ENCODE results near the gene BAZ2B. TPM values are rescaled to one million over a fixed set of nuclear protein-coding genes. Genes with fewer than 3 reads are reported as not detected.

The BAZ2B gene
- total and polyA plus RNA-seq, 2 experiments from 2014 or later, result 51.7 to 62.9 TPM

DNA sequence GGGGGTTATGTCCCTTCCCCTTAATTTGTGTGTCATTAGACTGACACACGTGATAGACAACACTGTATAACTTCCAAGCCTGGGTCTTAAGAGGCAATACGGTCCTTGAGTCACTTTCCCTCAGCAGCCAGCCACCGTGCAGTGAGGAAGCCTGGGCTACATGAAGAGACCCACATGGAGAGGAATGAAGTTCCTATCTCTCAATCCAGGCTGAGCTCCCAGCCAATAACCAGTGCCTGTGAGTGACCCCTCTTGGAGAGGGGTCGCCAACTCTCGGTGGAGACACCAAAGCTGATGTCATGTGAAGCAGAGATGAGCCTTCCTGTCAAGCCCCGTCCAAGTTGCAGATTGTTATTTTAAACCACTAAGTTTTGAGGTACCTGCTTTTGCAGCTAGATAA lies 324.2 kb downstream of the BAZ2B start (continued):
- TF ChIP-seq, protein P1, sequence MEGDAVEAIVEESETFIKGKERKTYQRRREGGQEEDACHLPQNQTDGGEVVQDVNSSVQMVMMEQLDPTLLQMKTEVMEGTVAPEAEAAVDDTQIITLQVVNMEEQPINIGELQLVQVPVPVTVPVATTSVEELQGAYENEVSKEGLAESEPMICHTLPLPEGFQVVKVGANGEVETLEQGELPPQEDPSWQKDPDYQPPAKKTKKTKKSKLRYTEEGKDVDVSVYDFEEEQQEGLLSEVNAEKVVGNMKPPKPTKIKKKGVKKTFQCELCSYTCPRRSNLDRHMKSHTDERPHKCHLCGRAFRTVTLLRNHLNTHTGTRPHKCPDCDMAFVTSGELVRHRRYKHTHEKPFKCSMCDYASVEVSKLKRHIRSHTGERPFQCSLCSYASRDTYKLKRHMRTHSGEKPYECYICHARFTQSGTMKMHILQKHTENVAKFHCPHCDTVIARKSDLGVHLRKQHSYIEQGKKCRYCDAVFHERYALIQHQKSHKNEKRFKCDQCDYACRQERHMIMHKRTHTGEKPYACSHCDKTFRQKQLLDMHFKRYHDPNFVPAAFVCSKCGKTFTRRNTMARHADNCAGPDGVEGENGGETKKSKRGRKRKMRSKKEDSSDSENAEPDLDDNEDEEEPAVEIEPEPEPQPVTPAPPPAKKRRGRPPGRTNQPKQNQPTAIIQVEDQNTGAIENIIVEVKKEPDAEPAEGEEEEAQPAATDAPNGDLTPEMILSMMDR (conservative IDR thresholded peaks at IDR 0.05; ENCODE audit: low read depth in 2 of 2), result no peak
- TF ChIP-seq ZNF331 (CRISPR knock-in tag; IDR thresholded peaks at IDR 0.05; ENCODE audit: low read depth) (no peak), EZH2phosphoT487 (IDR thresholded peaks at IDR 0.05; ENCODE audit: unreplicated experiment) (no peak)

DNA sequence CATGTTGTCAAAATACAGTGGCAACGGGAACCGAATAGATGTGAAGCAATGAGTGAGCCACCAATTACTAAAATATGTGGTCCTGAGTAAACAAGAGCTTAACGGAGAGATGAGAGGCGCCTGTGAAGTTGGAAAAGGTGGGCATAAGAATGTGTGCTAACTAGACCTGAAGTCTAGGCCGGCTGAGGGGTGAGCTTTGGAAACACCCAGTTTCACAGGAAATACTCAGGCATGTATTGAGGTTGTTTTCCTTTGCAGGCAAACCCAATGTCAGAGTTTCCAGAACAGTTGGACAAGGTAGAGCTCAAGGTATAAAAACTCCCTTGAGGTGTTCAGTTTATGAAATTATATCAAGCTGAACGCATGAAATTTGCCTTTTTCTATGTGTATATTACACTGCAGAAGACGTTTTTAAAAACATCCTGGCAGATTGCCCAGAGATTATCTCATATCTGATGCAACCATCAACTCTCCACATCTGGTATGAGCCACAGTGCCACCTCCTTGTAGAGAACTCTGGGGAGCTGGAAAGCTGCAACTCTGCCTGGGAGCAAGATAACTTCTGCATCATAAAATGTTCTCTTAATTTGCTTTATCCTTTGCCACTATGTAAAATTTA lies 325.9 kb downstream of the BAZ2B start:
- Histone ChIP-seq H3K4me3 (no peak overlapping the region), H3K36me3 (ENCODE audit: insufficient read depth) (no peaks in the 10 kb centered on the region), H3K79me2 (replicated peaks; ENCODE audit: insufficient read depth) (no peaks in the 10 kb centered on the region; the same call in 1 of the 2 replicates), H2AFZ (peak overlapping the region; percentile 69; the same call in 1 of the 2 replicates), H3K4me2 (no peak overlapping the region), H3F3A (replicated peaks; ENCODE audit: low read depth) (0 out of 2 replicates have a peak, but pooled peaks cover 4% of the 10 kb centered on the region), H3K9me2 (ENCODE audit: insufficient read depth) (no peaks in the 10 kb centered on the region), H4K20me1 (replicated peaks; ENCODE audit: insufficient read depth) (no peaks in the 10 kb centered on the region), H3K4me1 (ENCODE audit: insufficient read depth) (no peaks in the 10 kb centered on the region; the same call in 1 of the 2 replicates), H3K27ac (ENCODE audit: low read depth) (no peak overlapping the region), H3K27me3 (ENCODE audit: insufficient read depth) (no peaks in the 10 kb centered on the region)
- Mint-ChIP-seq H3K9me3 (no peaks in the 10 kb centered on the region), H3K36me3 (ENCODE audit: low read depth) (no peaks in the 10 kb centered on the region), H3K4me1 (peaks cover 11% of the 10 kb centered on the region; the same call in 2 of the 3 replicates), H3K27me3 (ENCODE audit: insufficient read depth, low read depth, poor library complexity) (peaks cover 11% of the 10 kb centered on the region), H3K27ac (no peak overlapping the region), H3K4me3 (no peak overlapping the region)
- TF ChIP-seq, protein P2, sequence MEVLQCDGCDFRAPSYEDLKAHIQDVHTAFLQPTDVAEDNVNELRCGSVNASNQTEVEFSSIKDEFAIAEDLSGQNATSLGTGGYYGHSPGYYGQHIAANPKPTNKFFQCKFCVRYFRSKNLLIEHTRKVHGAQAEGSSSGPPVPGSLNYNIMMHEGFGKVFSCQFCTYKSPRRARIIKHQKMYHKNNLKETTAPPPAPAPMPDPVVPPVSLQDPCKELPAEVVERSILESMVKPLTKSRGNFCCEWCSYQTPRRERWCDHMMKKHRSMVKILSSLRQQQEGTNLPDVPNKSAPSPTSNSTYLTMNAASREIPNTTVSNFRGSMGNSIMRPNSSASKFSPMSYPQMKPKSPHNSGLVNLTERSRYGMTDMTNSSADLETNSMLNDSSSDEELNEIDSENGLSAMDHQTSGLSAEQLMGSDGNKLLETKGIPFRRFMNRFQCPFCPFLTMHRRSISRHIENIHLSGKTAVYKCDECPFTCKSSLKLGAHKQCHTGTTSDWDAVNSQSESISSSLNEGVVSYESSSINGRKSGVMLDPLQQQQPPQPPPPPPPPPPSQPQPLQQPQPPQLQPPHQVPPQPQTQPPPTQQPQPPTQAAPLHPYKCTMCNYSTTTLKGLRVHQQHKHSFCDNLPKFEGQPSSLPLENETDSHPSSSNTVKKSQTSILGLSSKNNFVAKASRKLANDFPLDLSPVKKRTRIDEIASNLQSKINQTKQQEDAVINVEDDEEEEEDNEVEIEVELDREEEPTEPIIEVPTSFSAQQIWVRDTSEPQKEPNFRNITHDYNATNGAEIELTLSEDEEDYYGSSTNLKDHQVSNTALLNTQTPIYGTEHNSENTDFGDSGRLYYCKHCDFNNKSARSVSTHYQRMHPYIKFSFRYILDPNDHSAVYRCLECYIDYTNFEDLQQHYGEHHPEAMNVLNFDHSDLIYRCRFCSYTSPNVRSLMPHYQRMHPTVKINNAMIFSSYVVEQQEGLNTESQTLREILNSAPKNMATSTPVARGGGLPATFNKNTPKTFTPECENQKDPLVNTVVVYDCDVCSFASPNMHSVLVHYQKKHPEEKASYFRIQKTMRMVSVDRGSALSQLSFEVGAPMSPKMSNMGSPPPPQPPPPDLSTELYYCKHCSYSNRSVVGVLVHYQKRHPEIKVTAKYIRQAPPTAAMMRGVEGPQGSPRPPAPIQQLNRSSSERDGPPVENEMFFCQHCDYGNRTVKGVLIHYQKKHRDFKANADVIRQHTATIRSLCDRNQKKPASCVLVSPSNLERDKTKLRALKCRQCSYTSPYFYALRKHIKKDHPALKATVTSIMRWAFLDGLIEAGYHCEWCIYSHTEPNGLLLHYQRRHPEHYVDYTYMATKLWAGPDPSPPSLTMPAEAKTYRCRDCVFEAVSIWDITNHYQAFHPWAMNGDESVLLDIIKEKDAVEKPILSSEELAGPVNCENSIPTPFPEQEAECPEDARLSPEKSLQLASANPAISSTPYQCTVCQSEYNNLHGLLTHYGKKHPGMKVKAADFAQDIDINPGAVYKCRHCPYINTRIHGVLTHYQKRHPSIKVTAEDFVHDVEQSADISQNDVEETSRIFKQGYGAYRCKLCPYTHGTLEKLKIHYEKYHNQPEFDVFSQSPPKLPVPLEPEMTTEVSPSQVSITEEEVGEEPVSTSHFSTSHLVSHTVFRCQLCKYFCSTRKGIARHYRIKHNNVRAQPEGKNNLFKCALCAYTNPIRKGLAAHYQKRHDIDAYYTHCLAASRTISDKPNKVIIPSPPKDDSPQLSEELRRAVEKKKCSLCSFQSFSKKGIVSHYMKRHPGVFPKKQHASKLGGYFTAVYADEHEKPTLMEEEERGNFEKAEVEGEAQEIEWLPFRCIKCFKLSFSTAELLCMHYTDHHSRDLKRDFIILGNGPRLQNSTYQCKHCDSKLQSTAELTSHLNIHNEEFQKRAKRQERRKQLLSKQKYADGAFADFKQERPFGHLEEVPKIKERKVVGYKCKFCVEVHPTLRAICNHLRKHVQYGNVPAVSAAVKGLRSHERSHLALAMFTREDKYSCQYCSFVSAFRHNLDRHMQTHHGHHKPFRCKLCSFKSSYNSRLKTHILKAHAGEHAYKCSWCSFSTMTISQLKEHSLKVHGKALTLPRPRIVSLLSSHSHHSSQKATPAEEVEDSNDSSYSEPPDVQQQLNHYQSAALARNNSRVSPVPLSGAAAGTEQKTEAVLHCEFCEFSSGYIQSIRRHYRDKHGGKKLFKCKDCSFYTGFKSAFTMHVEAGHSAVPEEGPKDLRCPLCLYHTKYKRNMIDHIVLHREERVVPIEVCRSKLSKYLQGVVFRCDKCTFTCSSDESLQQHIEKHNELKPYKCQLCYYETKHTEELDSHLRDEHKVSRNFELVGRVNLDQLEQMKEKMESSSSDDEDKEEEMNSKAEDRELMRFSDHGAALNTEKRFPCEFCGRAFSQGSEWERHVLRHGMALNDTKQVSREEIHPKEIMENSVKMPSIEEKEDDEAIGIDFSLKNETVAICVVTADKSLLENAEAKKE (CRISPR knock-in tag; IDR thresholded peaks at IDR 0.05), result no peak
- no peak for TF ChIP-seq POLR2AphosphoS5 (IDR thresholded peaks at IDR 0.05; ENCODE audit: low read depth)
- TF ChIP-seq ZNF114 (CRISPR knock-in tag; IDR thresholded peaks at IDR 0.05), result no peak
- TF ChIP-seq, protein P1 (conservative IDR thresholded peaks at IDR 0.05; ENCODE audit: low read depth in 2 of 2), result no peak
- TF ChIP-seq NANOG (IDR thresholded peaks at IDR 0.05; ENCODE audit: borderline replicate concordance), result no peak
- TF ChIP-seq JUNB (IDR thresholded peaks at IDR 0.05; ENCODE audit: unreplicated experiment), result no peak
- no peak for TF ChIP-seq STAT1 (IDR thresholded peaks at IDR 0.05; ENCODE audit: unreplicated experiment)
- no peak for TF ChIP-seq ZNF331 (CRISPR knock-in tag; IDR thresholded peaks at IDR 0.05; ENCODE audit: low read depth)
- ATAC-seq (no peak), DNase-seq (ENCODE audit: low spot score) (no peak)

All from GM23338 (cell line).